ENCODE data around the gene HOXB6.

DNA sequence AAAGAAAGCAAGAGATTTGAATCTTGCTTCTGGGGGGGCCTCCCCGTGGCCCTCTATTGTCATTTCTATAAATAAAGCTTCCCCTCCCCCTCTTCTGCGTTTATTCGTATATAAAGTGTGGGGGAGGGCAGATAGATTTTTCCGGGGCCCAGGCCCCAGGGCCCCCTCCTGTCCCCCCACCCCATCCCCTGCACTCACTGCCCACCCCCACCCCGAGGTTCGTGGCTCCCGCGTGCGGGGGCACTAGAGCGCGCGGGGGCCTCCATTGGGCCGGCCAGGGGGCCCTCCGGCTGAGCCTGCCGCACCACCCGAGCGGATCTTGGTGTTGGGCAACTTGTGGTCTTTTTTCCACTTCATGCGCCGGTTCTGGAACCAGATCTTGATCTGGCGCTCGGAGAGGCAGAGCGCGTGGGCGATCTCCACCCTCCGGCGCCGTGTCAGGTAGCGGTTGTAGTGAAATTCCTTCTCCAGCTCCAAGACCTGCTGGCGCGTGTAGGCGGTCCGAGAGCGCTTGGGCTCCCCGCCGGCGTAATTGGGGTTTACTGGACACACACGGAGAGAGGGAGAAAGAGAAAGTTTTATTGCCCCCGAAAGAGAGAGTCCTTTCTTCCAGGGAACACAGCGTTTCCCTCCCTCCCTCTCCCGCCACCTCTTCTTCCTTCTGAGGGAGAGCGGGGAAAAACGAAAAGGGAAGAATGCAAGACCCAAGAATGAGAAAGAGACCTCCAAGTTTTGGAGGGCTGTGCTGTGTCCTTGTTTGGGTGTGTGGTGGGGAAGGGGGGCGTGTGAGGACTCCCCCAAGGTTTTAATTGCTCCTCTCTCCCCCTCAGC is 28.1 kb downstream of the HOXB6 start:
- TF ChIP-seq, protein P1, sequence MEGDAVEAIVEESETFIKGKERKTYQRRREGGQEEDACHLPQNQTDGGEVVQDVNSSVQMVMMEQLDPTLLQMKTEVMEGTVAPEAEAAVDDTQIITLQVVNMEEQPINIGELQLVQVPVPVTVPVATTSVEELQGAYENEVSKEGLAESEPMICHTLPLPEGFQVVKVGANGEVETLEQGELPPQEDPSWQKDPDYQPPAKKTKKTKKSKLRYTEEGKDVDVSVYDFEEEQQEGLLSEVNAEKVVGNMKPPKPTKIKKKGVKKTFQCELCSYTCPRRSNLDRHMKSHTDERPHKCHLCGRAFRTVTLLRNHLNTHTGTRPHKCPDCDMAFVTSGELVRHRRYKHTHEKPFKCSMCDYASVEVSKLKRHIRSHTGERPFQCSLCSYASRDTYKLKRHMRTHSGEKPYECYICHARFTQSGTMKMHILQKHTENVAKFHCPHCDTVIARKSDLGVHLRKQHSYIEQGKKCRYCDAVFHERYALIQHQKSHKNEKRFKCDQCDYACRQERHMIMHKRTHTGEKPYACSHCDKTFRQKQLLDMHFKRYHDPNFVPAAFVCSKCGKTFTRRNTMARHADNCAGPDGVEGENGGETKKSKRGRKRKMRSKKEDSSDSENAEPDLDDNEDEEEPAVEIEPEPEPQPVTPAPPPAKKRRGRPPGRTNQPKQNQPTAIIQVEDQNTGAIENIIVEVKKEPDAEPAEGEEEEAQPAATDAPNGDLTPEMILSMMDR (IDR thresholded peaks at IDR 0.05), result no peak
- TF ChIP-seq POLR2A (IDR thresholded peaks at IDR 0.05), result no peak

All from lower leg skin (tissue), 3 donors.